ENCODE measurements around the gene DHRS2. TPM values are rescaled to one million over a fixed set of nuclear protein-coding genes. Genes with fewer than 3 reads are reported as not detected.
"Not testable (repeated sequence)": the region's sequence is repeated elsewhere in the genome, so short reads cannot be mapped to it uniquely, and the experiment has no call there.

DHRS2 gene
- polyA plus RNA-seq, 10 donors, result 0.08 to 0.57 (median 0.17) TPM; not detected in 3

DNA sequence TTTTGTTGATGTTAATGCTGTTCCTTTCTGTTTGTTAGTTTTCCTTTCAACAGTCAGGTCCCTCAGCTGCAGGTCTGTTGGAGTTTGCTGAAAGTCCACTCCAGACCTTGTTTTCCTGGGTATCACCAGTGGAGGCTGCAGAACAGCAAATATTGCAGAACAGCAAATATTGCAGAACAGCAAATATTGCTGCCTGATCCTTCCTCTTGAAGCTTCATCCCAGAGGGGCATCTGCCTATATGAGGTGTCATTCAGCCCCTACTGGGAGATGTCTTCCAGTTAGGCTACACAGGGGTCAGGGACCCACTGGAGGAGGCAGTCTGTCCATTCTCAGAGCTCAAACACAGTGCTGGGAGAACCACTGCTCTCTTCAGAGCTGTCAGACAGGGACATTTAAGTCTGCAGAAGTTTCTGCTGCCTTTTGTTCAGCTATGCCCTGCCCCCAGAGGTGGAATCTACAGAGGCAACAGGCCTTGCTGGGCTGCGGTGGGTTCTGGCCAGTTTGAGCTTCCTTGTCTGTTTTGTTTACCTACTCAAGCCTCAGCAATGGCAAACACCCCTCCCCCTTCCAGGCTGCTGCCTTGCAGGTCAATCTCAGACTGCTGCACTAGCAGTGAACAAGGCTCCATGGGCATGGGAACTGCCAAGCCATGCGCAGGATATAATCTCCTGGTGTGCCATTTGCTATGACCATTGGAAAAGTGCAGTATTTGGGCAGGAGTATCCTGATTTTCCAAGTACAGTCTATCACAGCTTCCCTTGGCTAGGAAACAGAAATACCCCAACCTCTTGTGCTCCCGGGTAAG is 53.7 kb downstream of the DHRS2 start:
- DNase-seq, result not testable (repeated sequence)

DNA sequence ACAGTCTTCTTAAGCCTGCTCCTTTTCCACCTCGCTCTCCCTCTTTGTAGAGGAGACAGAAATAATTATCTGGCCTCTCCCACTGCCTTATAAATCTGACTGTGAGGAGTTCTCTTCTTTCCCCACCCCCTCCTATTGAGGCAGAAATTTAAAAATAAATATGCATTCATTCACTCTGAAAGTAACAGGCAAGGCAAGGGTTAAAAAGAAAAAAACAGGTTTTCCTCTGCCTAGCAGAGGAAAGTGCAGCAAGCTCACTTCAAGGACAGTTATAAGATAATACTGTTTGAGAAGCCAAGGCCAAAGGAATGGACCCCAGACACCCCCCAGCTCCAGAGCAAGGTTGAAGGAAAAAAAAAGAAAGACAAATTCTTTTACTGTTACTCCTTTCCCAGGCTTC is 56.3 kb downstream of the DHRS2 start:
- DNase-seq, result no peak

DNA sequence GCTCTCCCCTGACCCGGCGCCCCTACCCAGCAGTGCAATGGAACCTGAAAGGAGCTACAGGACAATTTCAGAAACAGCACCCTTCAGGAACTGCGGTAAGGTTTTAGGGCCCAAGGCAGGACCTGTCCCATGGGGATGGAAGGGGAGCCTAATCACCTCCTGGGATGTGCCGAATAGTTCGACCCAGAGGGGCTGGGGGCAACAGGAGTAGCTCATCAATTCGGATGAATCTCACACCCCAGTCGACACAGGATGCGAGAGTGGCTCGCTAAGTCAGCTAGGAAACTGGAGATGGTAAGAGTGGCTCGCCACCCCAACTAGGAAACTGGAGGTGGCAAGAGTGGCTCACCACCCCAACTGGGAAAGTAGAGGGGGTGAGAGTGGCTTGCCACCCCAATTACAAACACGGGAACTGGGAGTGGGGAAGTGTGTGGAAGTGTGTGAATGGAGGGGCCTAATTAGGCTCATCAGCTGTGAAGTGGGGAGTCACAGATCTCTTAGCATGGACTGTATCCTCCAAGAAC is 57.1 kb downstream of the DHRS2 start:
- DNase-seq, result no peak

DNA sequence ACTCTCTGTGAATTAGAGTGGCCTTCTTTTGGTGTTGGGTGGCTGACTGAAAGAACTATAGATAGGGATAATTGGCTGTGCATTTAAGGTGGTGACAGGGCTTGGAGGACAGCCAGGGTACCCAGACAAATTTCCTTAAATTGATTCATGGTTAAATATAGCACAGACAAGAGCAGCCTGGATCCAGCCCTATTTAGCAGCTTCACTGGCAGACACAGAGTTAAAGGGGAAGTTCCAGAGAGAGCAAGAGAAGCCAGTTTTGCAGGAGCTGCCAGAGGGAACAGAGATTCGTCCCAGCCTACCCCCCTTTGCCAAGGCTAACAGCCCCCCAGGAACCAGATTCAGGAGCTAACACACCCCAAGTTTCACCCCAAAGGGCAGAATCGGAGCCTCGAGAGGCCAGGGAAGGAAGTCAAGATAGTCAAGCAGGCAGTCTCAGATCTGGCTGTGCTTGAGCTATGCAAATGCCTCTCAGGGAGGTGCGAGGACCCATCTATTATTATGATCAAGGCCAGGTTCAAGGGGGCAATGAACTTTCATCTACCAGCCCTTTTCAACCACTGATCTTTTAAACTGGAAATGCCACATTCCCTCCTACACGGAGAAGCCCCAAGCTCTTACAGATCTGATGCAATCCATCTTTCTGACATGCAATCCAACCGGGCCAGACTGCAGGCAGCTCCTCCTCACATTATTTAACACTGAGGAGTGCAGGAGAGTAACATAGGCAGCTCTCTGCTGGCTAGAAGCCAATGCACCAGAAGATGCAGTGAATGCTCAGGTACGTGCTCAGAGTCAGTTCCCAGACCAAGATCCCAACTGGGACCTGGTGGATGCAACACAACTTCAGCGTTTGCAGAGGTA is 58.2 kb downstream of the DHRS2 start:
- DNase-seq, result peak; percentile 10 to 70 (median 48)

Other genes starting within 250 kb of the DHRS2 start
- gene MYH6, start 228.1 kb upstream of the DHRS2 start, polyA plus RNA-seq (ENCODE audit: insufficient read length in 10 of 10), result 10 to 100 TPM in 1 of 10 donors, 1 to 10 TPM in 9; 2.1 to 10.6 (median 5.5) TPM
- 1,000 to 10,000 TPM in 2 of 10 donors, 100 to 1,000 TPM in 8; 165 to 1,219 (median 676) TPM for gene MYH7, start 200.7 kb upstream of the DHRS2 start, polyA plus RNA-seq (ENCODE audit: insufficient read length in 10 of 10)
- 10 to 100 TPM; 33.5 to 44.0 (median 38.0) TPM for gene NGDN, start 166.7 kb upstream of the DHRS2 start, polyA plus RNA-seq (ENCODE audit: insufficient read length in 10 of 10)
- 1 to 10 TPM; 1.4 to 2.9 (median 1.7) TPM for gene ZFHX2, start 84.6 kb upstream of the DHRS2 start, polyA plus RNA-seq (ENCODE audit: insufficient read length in 10 of 10)
- gene THTPA, start 80.1 kb upstream of the DHRS2 start, polyA plus RNA-seq (ENCODE audit: insufficient read length in 10 of 10), result 10 to 100 TPM in 9 of 10 donors, 1 to 10 TPM in 1; 9.9 to 15.6 (median 12.0) TPM
- 10 to 100 TPM; 11.9 to 29.6 (median 17.6) TPM for gene AP1G2, start 68.6 kb upstream of the DHRS2 start, polyA plus RNA-seq (ENCODE audit: insufficient read length in 10 of 10)
- gene JPH4, start 57.6 kb upstream of the DHRS2 start, polyA plus RNA-seq (ENCODE audit: insufficient read length in 10 of 10), result 1 to 10 TPM in 6 of 10 donors, under 1 TPM in 4; 0.46 to 4.1 (median 1.2) TPM